Activated CD4-positive, CD25-positive, alpha-beta regulatory T cell treated with anti-CD3 and anti-CD28 coated beads, Interleukin-2, amount 50 U/mL, for 24 hours (primary cell): ENCODE results near the gene TNIK.
A peak's percentile ranks its signal among the peaks of the same experiment; 100 is the strongest.

Source experiments
- ATAC-seq, 2 donors: fragments of 150-1000 bp; cut with Tn5 transposase; one replicate each; pipeline ENCODE4 v1.10.0; 2021; ENCODE audit warnings: mild to moderate bottlenecking in 1 of 2, moderate library complexity in 1 of 2

The TNIK gene

DNA sequence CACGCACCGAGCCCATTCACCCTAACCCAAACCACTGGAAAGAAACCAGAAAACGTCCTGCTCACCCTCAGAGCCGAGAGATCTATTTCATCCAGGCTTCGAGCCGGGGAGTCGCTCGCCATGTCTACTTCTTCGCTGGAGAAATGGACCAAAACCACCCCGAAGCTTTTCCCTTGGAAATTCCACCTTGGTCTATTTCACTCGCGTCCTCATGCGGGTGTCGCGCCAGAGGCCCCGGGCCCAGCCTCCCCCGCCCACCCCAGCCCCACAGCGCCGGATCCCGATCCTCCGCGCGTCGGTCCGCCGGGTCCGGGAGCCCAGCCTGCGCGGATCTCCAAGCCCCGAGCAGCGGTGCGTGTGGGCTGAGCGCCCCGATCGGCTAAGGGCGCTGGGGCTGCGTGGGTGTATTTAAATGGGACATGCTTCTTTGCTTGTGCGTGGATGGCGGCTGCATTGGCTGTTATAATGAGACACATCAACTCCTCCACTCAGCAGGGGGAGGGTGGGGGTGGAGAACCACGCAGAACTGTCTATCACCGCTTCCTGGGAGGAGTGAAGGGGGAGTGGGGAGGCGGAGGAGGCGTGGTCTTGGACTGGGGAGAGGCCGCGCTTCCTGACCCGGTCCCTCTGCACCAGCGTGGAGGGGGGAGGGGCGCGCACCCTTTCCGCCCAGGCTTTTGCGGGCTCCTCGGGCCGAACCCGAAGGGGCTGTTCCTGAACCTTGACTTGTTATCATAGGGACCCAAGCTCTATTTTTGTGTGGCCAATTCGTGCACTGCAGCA, at the start of gene TNIK:
Gene TNIK (minus strand): TSS at position 464 of the 783 bp plus-strand sequence. CDS start 342 bp downstream, at position 122.
- peak; percentile 87 for ATAC-seq

DNA sequence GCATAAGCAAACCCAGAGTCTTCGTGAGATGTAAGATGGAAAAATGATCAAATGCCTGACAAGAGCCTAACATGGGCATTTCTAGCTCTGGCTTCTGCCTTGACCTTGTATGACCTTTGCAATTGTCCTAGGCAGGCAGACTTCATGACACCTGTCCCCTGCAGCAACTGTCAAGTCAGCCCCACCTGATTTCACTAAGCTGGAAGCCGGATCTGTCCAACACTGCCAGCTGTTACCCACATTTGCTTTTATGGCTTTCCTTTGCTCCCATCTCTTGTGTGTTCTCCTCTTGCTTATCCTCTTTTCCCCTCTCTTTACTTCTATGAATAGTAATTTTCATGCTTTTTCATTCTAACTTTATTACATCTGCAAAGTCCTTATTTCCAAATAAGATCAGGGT, 48.5 kb upstream of the TNIK start:
- no peak for ATAC-seq

DNA sequence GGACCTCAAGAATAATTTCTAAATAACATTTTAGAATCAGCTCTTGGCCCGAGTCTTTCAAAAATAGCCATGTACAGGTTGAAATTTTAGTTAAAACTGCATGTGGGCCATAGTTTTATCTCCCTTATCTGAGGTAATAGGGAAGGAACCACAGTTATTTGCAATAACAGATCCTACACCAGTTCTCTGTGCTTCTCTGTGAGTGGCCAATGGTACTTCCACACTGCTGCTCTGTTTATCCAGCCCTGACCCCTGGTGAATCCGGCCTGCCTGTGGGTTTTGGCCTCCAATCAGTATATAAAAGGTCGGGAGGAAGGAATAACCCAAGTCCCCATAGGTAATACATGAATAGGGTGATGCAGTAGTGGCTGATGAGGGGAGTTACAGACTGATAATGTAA, 48.0 kb upstream of the TNIK start:
- ATAC-seq: no peak

DNA sequence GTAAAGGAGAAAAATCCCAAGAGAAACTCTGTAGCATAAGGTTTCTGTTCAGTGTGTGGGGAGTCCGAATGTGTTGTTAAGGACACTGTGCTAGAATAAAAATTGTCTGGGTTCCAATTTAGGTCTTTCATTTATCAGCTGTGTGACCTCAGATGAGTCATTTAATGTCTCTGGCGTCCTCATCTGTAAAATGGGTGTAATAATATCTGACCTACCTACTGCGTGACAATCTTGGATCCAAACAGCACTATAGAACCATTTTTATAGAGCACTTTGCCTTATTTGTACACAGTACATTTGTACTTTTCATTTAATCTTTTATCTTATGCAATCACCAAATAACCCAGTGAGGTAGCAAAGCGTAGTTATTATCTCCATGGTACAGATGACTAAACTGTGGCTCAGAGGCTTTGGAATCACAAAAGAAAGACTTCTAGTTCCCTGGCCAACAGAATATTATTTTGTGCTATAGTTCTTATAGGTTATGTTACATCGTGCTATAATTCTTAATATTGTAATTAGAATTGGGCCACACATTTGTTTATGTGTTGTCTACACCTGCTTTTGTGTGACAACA, 46.6 kb upstream of the TNIK start:
- ATAC-seq: no peak

DNA sequence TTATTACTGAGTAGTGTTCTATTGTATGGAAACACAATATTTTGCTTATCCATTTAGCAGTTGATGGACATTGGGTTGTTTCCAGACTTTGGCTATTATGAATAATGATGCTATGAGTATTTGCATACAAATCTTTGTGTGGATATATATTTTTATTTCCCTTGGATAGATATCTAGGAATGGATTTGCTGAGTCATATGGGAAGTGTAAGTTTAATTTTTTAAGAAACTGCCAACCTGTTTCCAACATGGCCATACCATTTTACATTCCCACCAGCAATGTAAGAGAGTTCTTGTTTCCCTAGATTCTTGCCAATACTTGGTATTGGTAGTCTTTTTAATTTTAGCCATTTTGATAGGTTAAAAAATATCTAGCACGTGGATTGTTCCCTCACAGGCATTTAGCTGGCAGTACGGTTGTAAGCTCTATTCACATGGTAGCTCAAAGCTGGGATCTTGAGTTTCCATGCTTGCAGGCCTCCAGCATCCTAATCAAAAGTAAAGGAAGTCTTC, 45.7 kb upstream of the TNIK start:
- no peak for ATAC-seq

DNA sequence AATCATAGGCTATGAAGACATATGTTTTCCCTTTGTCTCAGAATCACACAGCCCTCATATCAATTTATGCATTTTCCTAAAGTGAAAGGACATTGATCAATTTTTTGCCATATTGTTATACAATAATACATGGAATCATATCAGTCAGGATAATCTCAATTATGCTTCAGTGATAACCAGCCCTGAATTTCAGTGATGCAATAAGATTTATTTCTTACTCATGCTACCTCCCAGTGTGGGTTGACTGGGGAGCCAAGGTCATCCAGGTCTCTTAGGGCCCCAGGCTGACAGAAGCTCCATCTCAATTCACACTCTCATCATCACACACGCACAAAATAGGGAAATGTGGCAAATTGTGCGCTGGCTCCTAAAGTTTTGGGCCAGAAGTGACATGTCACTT, 44.2 kb upstream of the TNIK start:
- no peak for ATAC-seq

DNA sequence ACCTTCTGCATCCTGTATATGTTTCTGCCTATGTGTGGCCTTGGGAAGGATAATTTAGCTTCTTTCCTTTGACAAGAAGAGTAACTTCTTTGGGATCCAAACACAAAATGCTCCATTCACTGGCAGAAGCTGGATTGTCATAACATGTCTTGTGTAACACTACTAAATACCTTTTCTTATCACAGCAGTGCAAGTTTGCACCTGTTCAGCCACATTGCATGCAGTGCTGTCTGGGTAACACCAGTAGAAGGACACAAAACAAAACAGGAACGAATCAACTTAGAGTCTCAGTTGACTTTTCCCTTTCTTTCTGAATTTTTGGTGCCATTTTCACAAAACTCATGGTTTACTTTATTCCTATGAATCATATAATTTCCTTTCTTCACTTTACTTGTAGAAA, 43.6 kb upstream of the TNIK start:
- ATAC-seq: no peak

DNA sequence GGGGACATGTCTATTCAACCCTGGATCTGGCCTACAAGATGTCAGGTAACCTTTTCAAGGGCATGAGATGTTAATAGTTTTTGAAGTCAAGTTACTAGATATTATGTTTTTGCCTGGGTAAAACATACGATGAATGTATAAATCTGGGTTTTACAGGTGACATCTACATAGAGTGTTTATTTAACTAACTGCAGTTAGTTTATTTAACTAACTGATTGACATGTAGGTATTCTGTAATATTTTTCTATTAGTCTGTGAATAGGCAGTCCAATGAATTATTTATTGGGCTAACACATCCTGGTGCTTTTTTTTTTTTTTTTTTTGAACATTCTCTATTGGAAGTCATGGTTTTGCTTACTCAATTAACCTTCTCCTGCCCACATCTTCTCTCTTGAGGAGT, 38.7 kb upstream of the TNIK start:
- no peak for ATAC-seq

DNA sequence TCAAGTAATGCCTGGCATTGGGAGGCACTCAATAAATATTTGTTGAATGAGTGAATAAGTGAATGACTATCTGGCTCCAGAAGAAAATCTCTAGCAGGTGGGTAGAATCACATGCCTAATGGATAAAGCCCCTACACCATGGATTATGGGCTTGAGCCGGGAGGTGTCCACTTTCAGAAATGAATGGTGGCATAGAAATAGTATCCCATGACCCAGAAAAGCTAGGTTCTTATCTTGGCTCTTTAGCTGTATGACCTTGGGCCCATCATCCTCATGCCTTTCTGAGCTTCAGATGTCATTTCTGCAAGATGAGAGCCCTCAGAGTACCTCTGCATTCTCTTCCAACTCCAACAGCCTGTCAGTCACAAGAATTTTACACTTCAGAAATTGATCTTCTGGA, 37.3 kb upstream of the TNIK start:
- ATAC-seq: no peak

DNA sequence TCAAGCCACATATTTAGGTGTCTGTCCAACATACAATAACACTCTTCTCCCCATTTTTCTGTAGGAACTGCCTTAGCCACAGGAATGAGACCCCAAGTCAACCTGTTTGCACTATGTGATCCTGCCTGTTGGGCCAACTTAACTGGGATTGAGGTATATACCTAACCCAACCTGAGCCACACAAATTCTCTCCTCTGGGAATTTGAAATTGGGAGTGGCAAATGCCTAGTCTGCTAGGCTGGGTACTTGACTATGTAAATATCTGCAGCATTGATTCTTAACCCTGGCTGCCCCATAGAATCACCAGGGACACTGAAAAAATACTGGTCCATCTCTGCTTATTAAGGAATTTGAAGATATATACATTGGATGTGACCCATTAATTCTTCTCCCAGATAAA, 35.2 kb upstream of the TNIK start:
- no peak for ATAC-seq

DNA sequence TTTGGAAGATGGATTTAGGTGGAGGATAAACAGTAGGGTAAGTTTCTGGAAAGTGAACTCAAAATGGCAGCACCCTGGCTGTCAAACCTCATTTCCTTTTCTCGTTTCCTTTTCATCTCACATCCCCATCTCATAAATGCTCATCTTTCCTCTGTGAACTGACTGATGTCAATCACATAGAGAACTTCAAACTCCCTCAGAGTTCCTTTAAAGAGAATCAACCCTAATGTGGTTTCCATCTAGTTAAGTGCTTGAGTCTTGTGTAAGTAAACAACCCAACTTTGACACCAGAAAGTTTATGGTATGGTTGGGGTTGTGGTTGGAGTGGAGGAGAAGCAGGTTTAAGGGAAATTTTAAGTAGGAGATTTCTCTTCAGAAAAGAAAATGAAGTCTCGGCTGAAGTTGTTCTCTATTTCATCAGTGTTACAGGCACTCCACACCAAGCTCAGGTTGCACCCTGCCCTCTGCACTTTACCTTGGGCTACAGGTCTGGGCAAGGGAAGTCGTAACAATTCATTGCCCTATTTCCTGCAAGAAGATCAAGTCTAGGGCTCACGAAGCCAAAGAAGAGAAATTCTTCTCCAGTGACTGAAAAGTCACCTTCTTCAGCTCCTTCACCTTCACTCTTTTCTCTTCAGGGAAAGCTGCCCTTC, 34.4 kb upstream of the TNIK start:
- peak; percentile 6 to 25 for ATAC-seq

DNA sequence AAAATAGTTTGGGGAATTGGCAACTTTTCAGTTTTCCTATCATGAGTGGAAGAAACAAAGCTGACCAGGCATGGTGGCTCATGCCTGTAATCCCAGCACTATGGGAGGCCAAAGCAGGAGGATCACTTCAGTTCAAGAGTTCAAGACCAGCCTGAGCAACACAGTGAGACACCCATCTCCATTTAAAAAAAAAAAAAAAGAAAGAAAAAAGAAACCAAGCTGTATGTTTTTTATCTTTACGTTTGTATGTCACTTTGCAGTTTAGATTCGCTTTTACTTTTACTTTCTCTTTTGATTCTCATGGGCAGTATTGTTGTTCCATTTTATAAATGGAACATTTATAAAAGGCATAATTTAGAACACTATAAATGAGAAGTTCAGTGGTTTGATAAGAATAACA, 31.2 kb upstream of the TNIK start:
- peak; percentile 70 to 75 for ATAC-seq

DNA sequence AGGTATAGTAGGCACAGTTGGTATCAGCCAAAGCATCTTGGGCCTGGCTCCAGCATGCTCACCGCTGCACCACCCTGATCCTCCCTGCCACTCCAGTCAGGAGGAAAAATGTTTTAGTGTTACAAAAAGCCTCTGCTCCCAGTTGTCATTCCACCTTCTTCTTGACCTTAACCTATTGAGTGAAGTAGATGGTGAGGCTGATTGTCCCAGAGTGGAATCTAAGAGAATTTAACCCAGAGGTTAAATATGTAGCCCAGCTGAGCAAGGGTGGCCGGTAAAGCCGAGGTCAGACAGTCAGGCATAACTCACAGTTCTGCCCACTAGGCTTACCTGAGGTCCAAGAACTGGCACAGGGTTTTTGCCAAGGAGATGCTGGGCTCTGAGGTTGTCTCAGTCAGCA, 30.7 kb upstream of the TNIK start:
- no peak for ATAC-seq

DNA sequence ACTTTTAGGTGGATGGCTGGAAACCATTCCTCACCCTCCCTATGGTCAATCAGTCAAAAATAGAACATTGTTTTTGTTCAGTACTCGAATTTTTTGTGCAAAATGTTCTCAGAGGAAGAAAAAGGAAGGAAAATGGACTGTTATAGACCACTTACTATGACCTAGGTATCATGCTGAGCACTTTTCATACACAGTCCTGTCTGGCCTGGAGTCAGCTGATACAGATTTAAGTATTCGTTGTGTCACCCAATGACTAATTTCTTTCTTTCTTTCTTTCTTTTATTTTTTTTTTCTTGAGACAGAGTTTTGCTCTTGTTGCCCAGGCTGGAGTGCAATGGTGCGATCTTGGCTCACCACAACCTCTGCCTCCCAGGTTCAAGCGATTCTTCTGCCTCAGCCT, 29.1 kb upstream of the TNIK start:
- peak; percentile 37 to 55 for ATAC-seq

DNA sequence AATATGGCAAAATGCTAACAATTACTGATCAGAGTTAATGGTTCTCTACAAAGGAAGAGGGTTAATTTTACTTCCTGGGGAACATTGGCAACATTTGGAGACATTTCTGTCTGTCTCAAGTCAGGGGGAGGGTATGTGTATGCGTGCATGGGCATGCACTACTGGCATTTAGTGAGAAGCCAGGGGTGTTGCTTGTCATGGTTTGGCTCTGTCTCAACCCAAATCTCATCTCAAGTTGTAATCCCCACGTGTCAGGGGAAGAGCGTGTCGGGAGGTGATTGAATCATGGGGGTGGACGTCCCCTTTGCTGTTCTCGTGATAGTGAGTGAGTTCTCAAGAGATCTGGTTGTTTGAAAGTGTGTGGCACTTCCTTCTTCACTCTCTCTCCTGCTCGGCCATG, 28.3 kb upstream of the TNIK start:
- ATAC-seq: no peak

DNA sequence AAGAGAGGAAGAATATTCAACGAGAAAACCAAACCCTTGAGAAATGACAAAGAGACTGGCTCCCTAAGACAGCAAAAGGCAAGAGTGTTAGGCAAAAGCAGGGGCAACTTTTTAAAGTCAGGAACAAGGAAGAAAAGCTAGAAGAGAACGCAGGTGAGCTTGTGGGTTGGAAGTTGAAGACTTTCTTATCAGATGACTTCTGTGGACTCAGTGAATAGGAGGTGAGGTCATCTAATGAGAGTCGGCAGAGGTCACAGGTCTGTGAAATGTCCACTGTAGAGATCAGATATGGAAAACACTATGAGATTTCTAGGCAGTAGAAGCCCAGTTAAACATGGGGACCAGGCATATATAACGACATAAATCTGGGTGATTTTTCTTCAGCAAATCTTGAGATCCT, 27.2 kb upstream of the TNIK start:
- ATAC-seq: no peak

DNA sequence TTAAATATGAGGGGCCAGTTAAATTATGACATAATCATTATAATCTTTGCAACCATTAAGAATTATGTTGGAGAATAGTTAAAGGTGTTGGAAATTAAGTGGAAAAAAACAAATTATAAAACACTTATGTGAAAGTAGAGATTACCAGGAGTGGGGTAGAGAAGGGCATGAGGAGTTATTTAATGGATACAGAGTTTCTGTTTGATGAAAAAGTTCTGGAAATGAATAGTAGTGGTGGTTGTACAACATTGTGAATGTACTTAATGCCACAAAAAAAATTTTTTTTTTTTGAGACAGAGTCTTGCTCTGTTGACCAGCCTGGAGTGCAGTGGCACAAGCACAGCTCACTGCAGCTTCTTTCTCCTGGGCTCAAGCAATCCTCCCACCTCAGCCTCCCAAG, 25.1 kb upstream of the TNIK start:
- no peak for ATAC-seq

DNA sequence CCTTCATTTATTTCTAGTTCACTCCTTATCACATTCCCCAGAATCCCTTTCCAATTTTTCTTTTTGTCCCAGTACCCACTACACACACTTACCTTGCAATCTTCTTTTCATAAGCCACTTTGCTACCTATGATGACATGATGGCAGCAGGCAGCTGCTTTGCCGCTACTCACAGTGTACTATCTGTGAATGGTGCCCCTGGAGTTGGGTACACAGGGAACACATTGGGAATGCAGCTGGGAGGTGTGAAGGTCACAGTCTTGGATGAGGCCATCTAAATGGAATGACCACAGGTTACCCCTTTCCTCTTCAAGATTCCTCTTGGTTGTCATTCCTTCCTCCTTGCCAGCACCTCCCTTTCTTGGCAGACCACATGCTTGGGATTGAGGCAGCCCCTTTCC, 20.8 kb upstream of the TNIK start:
- ATAC-seq: no peak

DNA sequence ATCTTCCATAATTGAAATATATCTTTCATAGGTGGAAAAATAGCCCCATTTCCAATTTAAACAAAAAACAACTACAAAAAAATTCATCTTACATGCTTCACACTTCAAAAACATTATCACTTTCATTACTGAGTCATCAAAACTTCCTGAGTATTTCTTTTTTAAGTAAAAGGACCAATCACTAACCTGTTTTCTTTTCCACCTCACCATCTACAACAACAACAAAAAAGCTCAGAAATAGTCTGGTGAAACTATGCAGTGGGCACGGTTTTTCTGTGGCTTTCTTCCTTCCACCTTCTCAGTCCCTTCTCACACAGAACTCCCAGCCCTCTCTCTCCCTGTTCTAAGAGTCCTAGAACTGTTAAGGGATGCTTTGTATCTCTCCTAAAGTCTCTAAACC, 20.3 kb upstream of the TNIK start:
- ATAC-seq: peak; percentile 58 to 81

DNA sequence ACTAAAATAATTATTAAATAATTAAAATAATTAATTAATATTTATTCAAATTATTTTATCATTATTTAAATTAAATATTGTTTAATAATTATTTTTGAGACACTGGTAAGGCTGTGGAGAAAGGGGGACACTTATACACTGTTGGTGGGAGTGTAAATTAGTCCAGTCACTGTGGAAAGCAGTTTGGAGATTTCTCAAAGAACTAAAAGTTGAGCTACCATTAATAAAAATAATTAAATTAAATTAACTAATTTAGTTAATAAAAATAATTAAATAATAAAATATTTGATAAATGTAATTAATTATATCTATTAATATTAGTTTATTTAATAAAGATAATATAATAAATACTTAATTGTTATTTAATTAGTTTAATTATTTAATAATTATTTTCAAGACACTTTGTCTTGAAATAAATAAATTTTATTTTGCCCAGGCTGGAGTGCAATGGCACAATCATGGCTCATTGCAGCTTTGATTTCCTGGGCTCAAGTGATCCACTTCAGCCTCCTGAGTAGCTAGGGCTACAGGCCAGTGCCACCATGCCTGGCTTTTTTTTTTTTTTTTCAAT, 16.4 kb upstream of the TNIK start:
- ATAC-seq: no peak

DNA sequence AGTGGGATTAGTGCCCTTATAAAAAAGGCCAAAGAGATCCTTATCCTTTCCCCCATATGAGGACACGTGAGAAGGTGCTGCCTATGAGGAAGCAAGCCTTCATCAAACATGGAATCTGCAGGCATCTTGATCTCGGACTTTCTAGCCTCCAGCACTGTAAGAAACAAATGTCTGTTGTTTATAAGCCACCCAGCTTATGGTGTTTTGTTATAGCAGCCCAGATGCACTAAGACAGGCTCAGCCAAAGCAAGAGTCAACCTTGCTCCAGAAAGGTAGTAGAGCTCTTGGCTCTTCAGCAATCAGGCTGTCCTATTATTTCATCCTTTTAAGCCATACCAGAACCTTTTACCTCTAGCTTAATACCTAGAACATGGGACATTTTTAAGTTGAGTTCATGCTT, 12.3 kb upstream of the TNIK start:
- no peak for ATAC-seq

DNA sequence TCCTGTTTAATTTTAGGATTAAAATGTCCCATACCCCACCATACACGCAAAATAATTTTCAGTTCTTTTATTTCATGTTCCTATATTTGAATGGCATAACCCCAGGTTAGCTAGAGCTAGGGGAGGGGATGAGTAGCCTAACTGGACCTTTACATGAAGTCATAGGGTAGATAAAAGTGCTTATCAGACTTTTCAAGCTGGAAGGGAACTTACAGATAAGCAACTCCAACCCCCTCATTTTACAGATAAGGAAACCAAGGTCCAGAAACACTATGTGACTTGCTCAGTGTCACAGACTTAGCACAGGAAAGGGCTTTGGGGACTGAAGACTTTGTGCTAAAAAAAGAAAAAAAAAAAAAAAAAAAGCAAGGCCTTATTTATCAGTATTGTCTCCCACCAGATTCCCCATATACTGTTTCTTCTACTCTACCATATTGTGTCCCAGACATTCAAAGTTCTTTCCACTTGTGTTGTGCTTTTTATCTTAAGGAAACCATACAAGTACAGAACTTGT, 10.6 kb upstream of the TNIK start:
- ATAC-seq: no peak

DNA sequence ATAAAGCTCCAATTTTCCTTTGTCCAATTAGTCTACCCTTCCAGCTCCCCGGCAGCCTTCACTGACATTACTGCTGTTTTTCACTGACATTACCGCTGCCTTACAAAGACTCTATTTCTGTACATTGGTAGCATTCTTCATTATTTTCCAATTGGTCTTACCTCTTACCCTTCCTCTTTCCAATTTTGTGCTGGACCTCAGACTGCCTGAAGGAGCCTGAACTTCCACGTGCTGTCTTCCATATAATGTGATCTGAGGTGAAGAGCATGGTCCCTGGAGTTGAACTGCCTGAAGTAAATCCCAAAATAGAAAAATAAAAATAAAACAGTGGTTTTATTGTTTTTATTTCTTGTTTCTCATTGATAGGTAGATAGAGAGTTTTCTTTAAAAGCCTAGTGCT, 9.2 kb upstream of the TNIK start:
- no peak for ATAC-seq
